GM12891 (cell line): ENCODE results near the gene DDX39B.

Source experiments
- PAX5 ChIP-seq: IDR thresholded peaks from 2 replicates; pipeline ENCODE4 v1.6.1; 2011; ENCODE audit warnings: low read length, moderate library complexity, mild to moderate bottlenecking; ENCODE audit not compliant: insufficient read depth, severe bottlenecking
- POLR2A ChIP-seq: IDR thresholded peaks from 2 replicates; pipeline ENCODE4 v1.6.1; 2011; ENCODE audit warnings: low read depth, low read length, control low read depth
- POLR2AphosphoS5 ChIP-seq: IDR thresholded peaks from 2 replicates; pipeline ENCODE4 v1.6.1; 2011; ENCODE audit warnings: low read depth, low read length, control low read depth
- TAF1 ChIP-seq: IDR thresholded peaks from 2 replicates; pipeline ENCODE4 v1.6.1; 2011; ENCODE audit warnings: low read depth, low read length, control low read depth

- TF ChIP-seq POLR2A: no peak
- no peak for TF ChIP-seq PAX5
- TF ChIP-seq TAF1: no peak
- no peak for TF ChIP-seq POLR2AphosphoS5
These were observed 7.2 kb downstream of the DDX39B start for GRCh38 chr6:31534521-31535040.
